HG03571 (cell line): Measurements from ENCODE around the gene KBTBD4.

Experiments
- ATAC-seq: cut with Tn5 transposase; IDR thresholded peaks from one replicate; pipeline ENCODE4 v1.9.1; 2021; ENCODE audit not compliant: unreplicated experiment

Gene KBTBD4

GRCh38 chr11:47591764-47592163 lies 13.0 kb upstream of the KBTBD4 start:
- ATAC-seq = no peak

GRCh38 chr11:47589977-47590861 lies 11.4 kb upstream of the KBTBD4 start:
- no peak for ATAC-seq

GRCh38 chr11:47589584-47589976 lies 10.8 kb upstream of the KBTBD4 start:
- no peak for ATAC-seq

- no peak for ATAC-seq
These were observed 10.3 kb upstream of the KBTBD4 start for GRCh38 chr11:47589118-47589517.

GRCh38 chr11:47587723-47588326 lies 9.1 kb upstream of the KBTBD4 start:
- no peak for ATAC-seq

- no peak for ATAC-seq
These were observed 8.4 kb upstream of the KBTBD4 start for GRCh38 chr11:47587039-47587716.

GRCh38 chr11:47586098-47586855 lies 7.5 kb upstream of the KBTBD4 start, which contains the start of gene FAM180B:
FAM180B (plus strand) TSS chr11:47586678; CDS start chr11:47586769, 91 bp downstream.
- no peak for ATAC-seq

GRCh38 chr11:47583844-47584243 lies 5.1 kb upstream of the KBTBD4 start:
- ATAC-seq = no peak

GRCh38 chr11:47577460-47578041 lies 1.2 kb downstream of the KBTBD4 start:
- ATAC-seq = no peak

- ATAC-seq = no peak
These were observed 5.4 kb downstream of the KBTBD4 start for GRCh38 chr11:47573321-47573720.

- ATAC-seq = no peak
These were observed 6.0 kb downstream of the KBTBD4 start for GRCh38 chr11:47572715-47573255.

- ATAC-seq = no peak
These were observed 6.9 kb downstream of the KBTBD4 start for GRCh38 chr11:47571895-47572294.

- no peak for ATAC-seq
These were observed 7.4 kb downstream of the KBTBD4 start for GRCh38 chr11:47571357-47571729.

GRCh38 chr11:47570651-47571356 lies 8.0 kb downstream of the KBTBD4 start:
- ATAC-seq = no peak

GRCh38 chr11:47569646-47570045 lies 9.1 kb downstream of the KBTBD4 start:
- no peak for ATAC-seq

GRCh38 chr11:47566149-47566698 lies 12.5 kb downstream of the KBTBD4 start:
- peak; percentile 4 for ATAC-seq

- ATAC-seq = peak; percentile 87
These were observed 13.2 kb downstream of the KBTBD4 start, which contains the start of gene PTPMT1 for GRCh38 chr11:47565340-47566148. PTPMT1 (plus strand) TSS chr11:47565599; CDS start chr11:47565623, 24 bp downstream.

- ATAC-seq = peak; percentile 12
These were observed 13.8 kb downstream of the KBTBD4 start for GRCh38 chr11:47564933-47565339.
